ENCODE results near the gene CDK4. TPM values are rescaled to one million over a fixed set of nuclear protein-coding genes. Genes with fewer than 3 reads are reported as not detected.

Gene CDK4
- total RNA-seq, 1 donor from 2014 or later: 193 TPM

DNA sequence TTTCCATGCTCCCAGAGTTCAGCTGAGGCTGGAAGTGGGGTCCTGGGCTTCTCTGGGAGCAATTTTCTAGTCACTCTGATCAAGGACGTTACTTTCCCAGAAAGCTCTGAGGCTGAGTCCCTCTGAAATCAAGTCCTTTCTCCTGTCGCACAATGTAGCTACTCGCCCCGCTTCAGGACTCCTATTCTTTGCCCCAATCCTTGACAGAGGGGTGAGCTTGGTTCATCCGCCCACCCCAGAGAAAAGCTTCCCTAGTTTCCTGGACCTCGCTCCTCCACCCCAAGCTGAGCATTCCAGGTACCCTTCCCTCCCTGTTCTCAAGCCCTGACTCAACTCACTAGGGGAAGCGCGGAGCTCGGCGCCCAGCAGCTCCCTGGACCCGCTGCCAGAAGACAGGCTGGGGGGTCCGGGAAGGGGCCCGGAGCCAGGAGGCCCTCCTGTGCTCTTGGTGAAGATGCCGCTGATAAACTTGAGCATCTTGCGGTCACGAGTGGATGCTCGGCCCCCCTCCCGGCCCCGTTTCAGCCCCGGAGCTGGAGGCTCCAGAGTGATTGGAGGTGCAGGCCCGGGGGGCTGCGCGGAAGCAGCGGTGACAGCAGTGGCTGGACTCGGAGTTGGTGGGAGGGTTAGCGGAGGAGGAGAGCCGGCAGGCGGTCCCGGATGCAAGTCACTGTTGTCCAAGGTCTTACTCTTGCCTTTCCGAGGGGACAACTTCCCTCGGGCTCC is 15.2 kb downstream of the CDK4 start:
- Mint-ChIP-seq H3K9me3 (no peaks in the 10 kb centered on the region), H3K4me1 (ENCODE audit: unreplicated experiment) (peaks cover 15% of the 10 kb centered on the region), H3K4me3 (peak overlapping the region; percentile 75), H3K27ac (peak overlapping the region; percentile 23), H3K36me3 (peaks cover 4% of the 10 kb centered on the region), H3K27me3 (peaks cover 83% of the 10 kb centered on the region)
- DNase-seq (ENCODE audit: extremely low spot score, unreplicated experiment): no peak
- TF ChIP-seq, protein P1, sequence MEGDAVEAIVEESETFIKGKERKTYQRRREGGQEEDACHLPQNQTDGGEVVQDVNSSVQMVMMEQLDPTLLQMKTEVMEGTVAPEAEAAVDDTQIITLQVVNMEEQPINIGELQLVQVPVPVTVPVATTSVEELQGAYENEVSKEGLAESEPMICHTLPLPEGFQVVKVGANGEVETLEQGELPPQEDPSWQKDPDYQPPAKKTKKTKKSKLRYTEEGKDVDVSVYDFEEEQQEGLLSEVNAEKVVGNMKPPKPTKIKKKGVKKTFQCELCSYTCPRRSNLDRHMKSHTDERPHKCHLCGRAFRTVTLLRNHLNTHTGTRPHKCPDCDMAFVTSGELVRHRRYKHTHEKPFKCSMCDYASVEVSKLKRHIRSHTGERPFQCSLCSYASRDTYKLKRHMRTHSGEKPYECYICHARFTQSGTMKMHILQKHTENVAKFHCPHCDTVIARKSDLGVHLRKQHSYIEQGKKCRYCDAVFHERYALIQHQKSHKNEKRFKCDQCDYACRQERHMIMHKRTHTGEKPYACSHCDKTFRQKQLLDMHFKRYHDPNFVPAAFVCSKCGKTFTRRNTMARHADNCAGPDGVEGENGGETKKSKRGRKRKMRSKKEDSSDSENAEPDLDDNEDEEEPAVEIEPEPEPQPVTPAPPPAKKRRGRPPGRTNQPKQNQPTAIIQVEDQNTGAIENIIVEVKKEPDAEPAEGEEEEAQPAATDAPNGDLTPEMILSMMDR (conservative IDR thresholded peaks at IDR 0.05): no peak

DNA sequence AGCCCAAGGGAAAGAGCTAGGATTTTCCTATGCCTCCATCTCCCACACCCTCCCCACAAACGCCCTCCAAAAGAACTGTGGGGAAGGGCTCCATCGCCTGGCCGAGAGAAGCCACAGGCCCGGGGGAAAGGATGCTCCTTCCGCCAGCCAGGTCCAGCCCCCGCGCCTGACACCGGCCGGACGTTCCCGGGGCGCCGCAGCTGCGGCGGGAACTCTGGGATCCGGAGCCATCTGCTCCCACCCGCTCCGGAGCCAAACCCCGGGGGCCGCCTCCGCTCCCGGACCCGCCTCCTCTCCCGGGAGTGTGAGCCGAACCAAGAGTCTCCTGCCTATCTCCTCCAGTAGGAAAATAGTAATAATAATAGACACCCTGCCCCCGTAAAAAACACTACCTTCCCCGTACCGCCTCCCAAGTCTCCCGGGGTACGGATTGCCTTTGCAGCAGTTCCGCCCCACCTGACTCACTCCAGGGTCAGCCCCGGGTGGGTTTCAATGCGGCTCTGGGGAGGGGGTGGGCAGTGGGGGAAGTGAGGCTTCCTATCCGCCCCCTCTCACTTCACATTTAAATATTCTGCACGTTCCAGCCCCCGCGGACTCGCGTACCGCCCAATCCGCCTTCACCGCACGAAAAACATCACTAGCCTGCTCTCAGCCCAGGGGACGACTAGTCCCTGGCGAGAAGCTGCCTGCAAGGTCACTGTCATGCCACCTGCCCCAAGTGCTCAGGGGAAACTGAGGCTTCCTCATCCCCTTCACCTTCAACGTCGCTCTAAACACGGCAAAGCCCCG is 16.0 kb downstream of the CDK4 start:
- peaks cover 15% of the 10 kb centered on the region for H3K4me1 Mint-ChIP-seq (ENCODE audit: unreplicated experiment)
- DNase-seq (ENCODE audit: extremely low spot score, unreplicated experiment): no peak
- peak overlapping the region; percentile 75 for H3K4me3 Mint-ChIP-seq
- H3K27ac Mint-ChIP-seq: peak overlapping the region; percentile 23
- TF ChIP-seq, protein P1 (conservative IDR thresholded peaks at IDR 0.05): peak; percentile 46
- peaks cover 4% of the 10 kb centered on the region for H3K36me3 Mint-ChIP-seq
- no peaks in the 10 kb centered on the region for H3K9me3 Mint-ChIP-seq
- peaks cover 83% of the 10 kb centered on the region for H3K27me3 Mint-ChIP-seq

DNA sequence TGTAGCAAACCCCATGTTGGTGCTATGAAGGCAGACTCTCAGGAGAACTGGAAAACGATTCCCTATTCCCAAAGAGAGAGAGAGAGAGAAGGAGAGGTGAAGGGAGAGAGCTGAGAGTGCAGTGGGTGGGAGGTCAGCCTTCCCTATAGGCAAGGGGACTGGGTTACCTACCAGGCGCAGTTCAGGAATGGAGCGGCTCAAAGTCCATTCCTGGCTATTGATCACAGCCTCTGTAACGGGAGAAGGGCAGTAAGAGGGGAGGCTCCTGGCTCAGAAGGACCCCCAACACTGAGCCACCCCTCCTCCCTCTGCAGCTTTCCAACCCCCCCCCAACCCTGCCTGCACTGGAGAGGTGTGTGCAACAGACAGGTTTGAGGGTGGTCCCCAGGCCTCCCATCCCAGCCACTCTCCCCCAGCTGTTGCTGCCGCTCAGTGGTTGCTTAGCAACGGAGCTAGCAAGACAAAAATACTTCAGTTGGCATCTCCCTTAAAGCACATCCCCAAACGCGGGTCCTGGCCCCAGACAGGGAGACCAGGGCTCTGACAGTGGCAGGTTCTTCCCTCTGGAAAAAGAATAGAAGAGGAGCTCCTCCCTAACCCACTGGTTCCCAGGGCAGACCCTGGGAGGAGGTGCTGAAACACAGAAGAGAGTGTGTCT is 16.8 kb downstream of the CDK4 start:
- peak overlapping the region; percentile 65 for H3K4me3 Mint-ChIP-seq

DNA sequence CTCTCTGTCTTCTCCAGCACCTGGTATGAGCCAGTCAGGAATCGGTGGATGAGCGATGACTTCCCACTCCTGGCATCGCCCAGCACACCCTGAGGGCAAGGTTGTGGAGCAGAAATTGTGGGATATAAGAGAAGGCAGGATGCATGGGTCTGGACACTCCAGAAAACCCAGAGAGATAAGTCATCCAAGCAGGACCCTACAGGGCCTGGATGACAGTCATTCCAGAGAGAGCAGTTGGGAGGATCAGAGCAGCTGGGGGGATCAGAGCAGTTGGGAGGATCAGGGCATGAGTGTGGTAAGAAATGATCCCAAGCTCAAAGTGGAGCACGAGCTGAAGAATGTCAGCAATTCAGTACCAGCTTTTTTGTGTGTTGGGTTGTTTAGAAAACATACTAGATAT is 17.5 kb downstream of the CDK4 start:
- no peak overlapping the region for H3K27ac Mint-ChIP-seq

More for the DNA sequence above, 16.8 kb downstream of the CDK4 start:
- Mint-ChIP-seq H3K4me1 (ENCODE audit: unreplicated experiment) (peaks cover 15% of the 10 kb centered on the region), H3K9me3 (no peaks in the 10 kb centered on the region), H3K27ac (no peak overlapping the region), H3K27me3 (peaks cover 83% of the 10 kb centered on the region), H3K36me3 (peaks cover 4% of the 10 kb centered on the region)
- TF ChIP-seq, protein P1 (conservative IDR thresholded peaks at IDR 0.05): no peak
- DNase-seq (ENCODE audit: extremely low spot score, unreplicated experiment): no peak

DNA sequence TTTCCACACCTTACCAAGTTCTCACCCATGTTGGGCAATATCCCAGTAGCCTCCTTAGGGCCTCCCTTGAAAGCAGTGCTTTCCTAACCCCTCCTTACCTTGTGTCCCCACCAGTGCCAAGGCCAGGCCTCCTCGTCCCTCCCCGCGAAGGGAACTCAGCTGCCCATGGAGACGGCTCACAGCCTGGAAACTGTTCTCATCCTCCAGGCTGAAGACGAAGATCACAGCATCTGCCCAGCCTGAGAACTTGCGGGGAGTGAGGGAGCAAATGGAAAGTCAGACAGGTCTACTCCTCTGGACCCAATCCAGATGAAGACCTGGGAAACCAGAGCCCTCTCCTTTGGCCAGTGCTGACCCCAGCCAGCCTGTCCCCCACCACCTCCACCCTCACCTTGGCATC is 18.2 kb downstream of the CDK4 start:
- no peaks in the 10 kb centered on the region for H3K9me3 Mint-ChIP-seq
- H3K4me3 Mint-ChIP-seq: no peak overlapping the region
- TF ChIP-seq, protein P1 (conservative IDR thresholded peaks at IDR 0.05): no peak
- peaks cover 4% of the 10 kb centered on the region for H3K36me3 Mint-ChIP-seq
- H3K27me3 Mint-ChIP-seq: peaks cover 84% of the 10 kb centered on the region
- no peak for DNase-seq (ENCODE audit: extremely low spot score, unreplicated experiment)
- no peak overlapping the region for H3K27ac Mint-ChIP-seq
- H3K4me1 Mint-ChIP-seq (ENCODE audit: unreplicated experiment): peaks cover 9% of the 10 kb centered on the region

More for the DNA sequence above, 17.5 kb downstream of the CDK4 start:
- TF ChIP-seq, protein P1 (conservative IDR thresholded peaks at IDR 0.05): no peak
- DNase-seq (ENCODE audit: extremely low spot score, unreplicated experiment): no peak
- Mint-ChIP-seq H3K4me3 (peak overlapping the region; percentile 65), H3K4me1 (ENCODE audit: unreplicated experiment) (peaks cover 15% of the 10 kb centered on the region), H3K9me3 (no peaks in the 10 kb centered on the region), H3K27me3 (peaks cover 84% of the 10 kb centered on the region), H3K36me3 (peaks cover 4% of the 10 kb centered on the region)
